OCI-LY1 (cell line): Measurements from ENCODE around the gene BRSK1.

Experiments
- H2AFZ ChIP-seq: fragments of 200-600 bp; sonication (generic), shearing (Covaris generic); 2 replicates; pipeline ENCODE4 v1.6.0; 2014; ENCODE audit warnings: antibody characterized with exemption, mild to moderate bottlenecking, low read length
- H3F3A ChIP-seq: fragments of 200-600 bp; sonication (generic), shearing (Covaris generic); 2 replicates; pipeline ENCODE4 v1.6.0; 2014; ENCODE audit warnings: mild to moderate bottlenecking, antibody characterized with exemption, low read length, moderate library complexity; ENCODE audit not compliant: insufficient read depth
- H3K27ac ChIP-seq: fragments of 200-600 bp; sonication (generic); 2 replicates; pipeline ENCODE4 v1.5.1; 2014; ENCODE audit warnings: low read length, mixed run types, mild to moderate bottlenecking, low read depth; ENCODE audit not compliant: poor library complexity, severe bottlenecking
- H3K27me3 ChIP-seq: fragments of 200-600 bp; sonication (generic); 2 replicates; pipeline ENCODE4 v1.6.0; 2014; ENCODE audit warnings: antibody characterized with exemption, mild to moderate bottlenecking, low read length, moderate library complexity; ENCODE audit not compliant: insufficient read depth
- H3K36me3 ChIP-seq: fragments of 200-600 bp; sonication (generic); 2 replicates; pipeline ENCODE4 v1.6.1; 2014; ENCODE audit warnings: mild to moderate bottlenecking, antibody characterized with exemption, low read length, moderate library complexity, mixed read lengths; ENCODE audit not compliant: insufficient read depth
- H3K4me1 ChIP-seq: fragments of 200-600 bp; sonication (generic); 2 replicates; pipeline ENCODE4 v1.5.1; 2014; ENCODE audit warnings: mild to moderate bottlenecking, low read length, moderate library complexity; ENCODE audit not compliant: insufficient read depth, severe bottlenecking
- H3K4me2 ChIP-seq: fragments of 200-600 bp; sonication (generic), shearing (Covaris generic); 2 replicates; pipeline ENCODE4 v1.6.1; 2014; ENCODE audit warnings: low read length
- H3K4me3 ChIP-seq: fragments of 200-600 bp; sonication (generic); 2 replicates; pipeline ENCODE4 v1.5.1; 2014; ENCODE audit warnings: low read length, low read depth, mild to moderate bottlenecking, mixed read lengths; ENCODE audit not compliant: poor library complexity, severe bottlenecking
- H3K79me2 ChIP-seq: fragments of 200-600 bp; shearing (Covaris generic); 2 replicates; pipeline ENCODE4 v1.6.1; 2016; ENCODE audit warnings: mixed run types, low read length, mixed read lengths; ENCODE audit not compliant: insufficient read depth
- H3K9ac ChIP-seq: fragments of 200-600 bp; sonication (generic), shearing (Covaris generic); 2 replicates; pipeline ENCODE4 v1.6.1; 2014; ENCODE audit warnings: mild to moderate bottlenecking, low read length, mixed read lengths
- H3K9me2 ChIP-seq: fragments of 200-600 bp; sonication (generic), shearing (Covaris generic); 2 replicates; pipeline ENCODE4 v1.6.1; 2014; ENCODE audit warnings: low read depth, mild to moderate bottlenecking, low read length, mixed read lengths
- H3K9me3 ChIP-seq: fragments of 200-600 bp; shearing (Covaris generic); 2 replicates; pipeline ENCODE4 v1.6.1; 2014; ENCODE audit warnings: low read length, mixed read lengths
- H4K20me1 ChIP-seq: fragments of 200-600 bp; sonication (generic), shearing (Covaris generic); 2 replicates; pipeline ENCODE4 v1.6.0; 2016; ENCODE audit warnings: mild to moderate bottlenecking, low read length; ENCODE audit not compliant: insufficient read depth
- CTCF ChIP-seq: fragments of 200-600 bp; sonication (generic), shearing (Covaris generic); IDR thresholded peaks from 2 replicates; pipeline ENCODE4 v1.5.1; 2017; ENCODE audit warnings: mild to moderate bottlenecking, antibody characterized with exemption, low read length, moderate library complexity, mixed read lengths
- EZH2 ChIP-seq: fragments of 200-600 bp; sonication (generic), shearing (Covaris generic); IDR thresholded peaks from 2 replicates; pipeline ENCODE4 v1.8.0; 2017; ENCODE audit warnings: borderline replicate concordance, mixed run types, mild to moderate bottlenecking, antibody characterized with exemption, low read length, moderate library complexity, mixed read lengths

Gene BRSK1

GRCh38 chr19:55266404-55266803, 17.4 kb upstream of the BRSK1 start:
- Histone ChIP-seq H2AFZ (no peak overlapping the region), H3K36me3 (peaks cover 44% of the 10 kb centered on the region), H3K27me3 (no peaks in the 10 kb centered on the region), H3K9ac (no peak overlapping the region), H4K20me1 (no peaks in the 10 kb centered on the region), H3K4me1 (peaks cover 24% of the 10 kb centered on the region), H3K4me2 (no peak overlapping the region), H3F3A (no peaks in the 10 kb centered on the region; the same call in 1 of the 2 replicates), H3K9me2 (no peaks in the 10 kb centered on the region), H3K79me2 (no peaks in the 10 kb centered on the region), H3K4me3 (no peak overlapping the region), H3K27ac (no peak overlapping the region), H3K9me3 (no peaks in the 10 kb centered on the region)
- no peak for TF ChIP-seq CTCF
- no peak for TF ChIP-seq EZH2

DNA sequence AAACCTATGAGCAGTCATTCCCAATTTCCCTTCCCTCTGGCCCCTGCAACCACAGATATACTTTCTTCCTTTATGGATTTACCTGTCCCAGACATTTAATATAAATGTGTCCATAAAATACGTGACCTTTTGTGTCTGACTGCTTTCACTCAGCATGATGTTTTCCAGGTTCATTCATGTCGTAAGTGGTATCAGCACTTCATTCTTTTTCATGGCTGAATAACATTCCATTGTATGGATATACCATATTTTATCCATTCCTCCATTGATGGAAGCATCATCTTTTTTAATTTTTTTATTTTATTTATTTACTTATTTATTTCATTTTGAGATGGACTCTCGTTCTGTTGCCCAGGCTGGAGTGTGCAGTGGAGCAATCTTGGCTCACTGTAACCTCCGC, 17.0 kb upstream of the BRSK1 start:
- TF ChIP-seq CTCF (no peak), EZH2 (no peak)

GRCh38 chr19:55269299-55269698, 14.5 kb upstream of the BRSK1 start:
- H3K36me3 ChIP-seq = peaks cover 63% of the 10 kb centered on the region
- H3K27me3 ChIP-seq = no peaks in the 10 kb centered on the region
- H3K9me2 ChIP-seq = no peaks in the 10 kb centered on the region
- no peaks in the 10 kb centered on the region for H3F3A ChIP-seq
- H4K20me1 ChIP-seq = no peaks in the 10 kb centered on the region
- TF ChIP-seq CTCF = no peak
- no peak for TF ChIP-seq EZH2
- H3K4me1 ChIP-seq = peaks cover 23% of the 10 kb centered on the region
- no peaks in the 10 kb centered on the region for H3K9me3 ChIP-seq
- H3K9ac ChIP-seq = no peak overlapping the region
- no peak overlapping the region for H3K4me3 ChIP-seq
- no peaks in the 10 kb centered on the region for H3K79me2 ChIP-seq
- no peak overlapping the region for H2AFZ ChIP-seq
- H3K4me2 ChIP-seq = no peak overlapping the region
- H3K27ac ChIP-seq = no peak overlapping the region

More for the DNA sequence above, 17.0 kb upstream of the BRSK1 start:
- Histone ChIP-seq H2AFZ (no peak overlapping the region), H3K36me3 (peaks cover 47% of the 10 kb centered on the region), H3K9me2 (no peaks in the 10 kb centered on the region), H4K20me1 (no peaks in the 10 kb centered on the region), H3K4me3 (no peak overlapping the region), H3K9ac (no peak overlapping the region), H3F3A (no peaks in the 10 kb centered on the region; the same call in 1 of the 2 replicates), H3K27me3 (no peaks in the 10 kb centered on the region), H3K4me1 (peaks cover 24% of the 10 kb centered on the region), H3K4me2 (no peak overlapping the region), H3K79me2 (no peaks in the 10 kb centered on the region), H3K27ac (no peak overlapping the region), H3K9me3 (no peaks in the 10 kb centered on the region)
